GM12801 (cell line): ENCODE data around the gene DOCK1.

ENCODE experiments used
- TF ChIP-seq, protein P1 (sequence below): IDR thresholded peaks from one replicate; pipeline ENCODE4 v1.5.1; 2011; ENCODE audit warnings: control low read depth; ENCODE audit not compliant: insufficient read length; ENCODE audit errors: extremely low read depth

The DOCK1 gene

DNA sequence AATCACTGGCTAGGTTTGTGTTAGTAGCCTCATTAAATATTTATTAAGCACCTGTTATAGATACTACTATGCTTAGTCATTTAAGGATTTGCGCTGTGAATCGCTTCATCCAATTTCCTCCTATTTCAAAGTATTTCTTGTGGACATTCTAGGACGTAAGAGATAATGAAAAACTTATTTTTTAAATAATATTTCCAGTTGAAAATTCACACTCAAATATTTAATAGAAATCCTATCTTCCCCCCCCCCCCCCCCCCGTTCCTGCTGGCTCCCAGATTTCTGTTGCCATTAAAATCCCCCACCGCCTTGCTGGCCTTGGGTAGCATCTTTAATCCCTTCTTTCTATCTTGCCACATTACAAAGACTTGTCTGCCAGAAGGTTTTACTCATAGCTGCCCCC is 285.2 kb downstream of the DOCK1 start:
- TF ChIP-seq, protein P1, sequence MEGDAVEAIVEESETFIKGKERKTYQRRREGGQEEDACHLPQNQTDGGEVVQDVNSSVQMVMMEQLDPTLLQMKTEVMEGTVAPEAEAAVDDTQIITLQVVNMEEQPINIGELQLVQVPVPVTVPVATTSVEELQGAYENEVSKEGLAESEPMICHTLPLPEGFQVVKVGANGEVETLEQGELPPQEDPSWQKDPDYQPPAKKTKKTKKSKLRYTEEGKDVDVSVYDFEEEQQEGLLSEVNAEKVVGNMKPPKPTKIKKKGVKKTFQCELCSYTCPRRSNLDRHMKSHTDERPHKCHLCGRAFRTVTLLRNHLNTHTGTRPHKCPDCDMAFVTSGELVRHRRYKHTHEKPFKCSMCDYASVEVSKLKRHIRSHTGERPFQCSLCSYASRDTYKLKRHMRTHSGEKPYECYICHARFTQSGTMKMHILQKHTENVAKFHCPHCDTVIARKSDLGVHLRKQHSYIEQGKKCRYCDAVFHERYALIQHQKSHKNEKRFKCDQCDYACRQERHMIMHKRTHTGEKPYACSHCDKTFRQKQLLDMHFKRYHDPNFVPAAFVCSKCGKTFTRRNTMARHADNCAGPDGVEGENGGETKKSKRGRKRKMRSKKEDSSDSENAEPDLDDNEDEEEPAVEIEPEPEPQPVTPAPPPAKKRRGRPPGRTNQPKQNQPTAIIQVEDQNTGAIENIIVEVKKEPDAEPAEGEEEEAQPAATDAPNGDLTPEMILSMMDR = no peak

DNA sequence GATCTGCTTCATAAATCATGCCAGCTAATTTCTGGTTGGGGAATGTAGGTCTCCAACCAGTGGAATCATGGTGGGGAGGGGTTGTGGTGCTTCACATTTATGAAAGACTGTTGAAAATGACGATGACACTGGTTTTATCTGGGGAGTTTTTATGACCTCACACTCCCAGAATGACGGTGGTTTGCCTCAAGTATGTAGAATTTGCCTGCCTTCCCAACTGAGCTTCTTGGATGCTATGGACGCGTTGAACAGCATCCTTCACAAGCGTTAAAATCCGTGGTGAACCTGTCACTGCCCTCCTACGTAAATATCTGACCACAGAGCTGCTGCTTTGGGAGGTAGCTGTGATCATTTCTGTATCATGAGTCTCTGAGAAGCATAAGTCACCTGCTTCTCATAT is 287.9 kb downstream of the DOCK1 start:
- TF ChIP-seq, protein P1 = no peak

DNA sequence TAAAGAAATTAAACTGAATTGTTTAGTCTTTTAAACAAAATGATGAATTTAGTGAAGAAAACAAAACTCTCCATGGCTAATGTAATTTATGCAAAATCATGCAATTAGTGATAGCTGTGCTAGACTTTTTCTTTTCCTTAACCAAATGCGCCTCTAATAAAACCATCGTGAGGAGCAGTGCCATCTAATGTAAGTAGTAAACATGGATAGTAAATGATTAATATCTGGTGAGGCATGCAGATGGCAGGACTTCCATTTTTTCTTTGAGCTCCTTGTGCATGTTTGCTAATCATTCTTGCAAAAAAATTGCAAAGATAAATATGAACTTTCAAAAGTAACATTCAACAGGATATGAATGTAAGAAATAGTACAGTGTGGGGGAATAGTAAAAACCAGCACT is 288.9 kb downstream of the DOCK1 start:
- TF ChIP-seq, protein P1 = no peak

DNA sequence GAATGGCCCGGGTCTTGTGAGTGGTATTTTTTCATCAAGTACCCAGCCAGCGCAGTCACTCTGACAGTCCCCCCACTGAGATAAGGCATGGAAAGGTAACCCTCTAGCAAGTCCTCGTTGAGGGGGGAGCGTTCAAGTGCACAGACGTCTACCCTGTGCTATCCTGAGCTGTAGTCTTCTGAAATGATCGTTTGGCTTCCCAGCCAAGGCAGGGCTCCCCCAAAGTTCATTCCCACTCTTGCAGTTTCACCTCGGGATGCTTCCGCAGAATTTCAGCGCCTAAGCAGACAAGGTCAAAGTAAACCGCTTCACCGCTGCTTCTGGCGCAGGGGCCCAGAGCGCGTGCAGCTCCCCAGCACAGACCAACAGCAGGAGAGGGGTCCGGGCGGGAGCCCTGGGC is 289.4 kb downstream of the DOCK1 start:
- TF ChIP-seq, protein P1 = no peak

DNA sequence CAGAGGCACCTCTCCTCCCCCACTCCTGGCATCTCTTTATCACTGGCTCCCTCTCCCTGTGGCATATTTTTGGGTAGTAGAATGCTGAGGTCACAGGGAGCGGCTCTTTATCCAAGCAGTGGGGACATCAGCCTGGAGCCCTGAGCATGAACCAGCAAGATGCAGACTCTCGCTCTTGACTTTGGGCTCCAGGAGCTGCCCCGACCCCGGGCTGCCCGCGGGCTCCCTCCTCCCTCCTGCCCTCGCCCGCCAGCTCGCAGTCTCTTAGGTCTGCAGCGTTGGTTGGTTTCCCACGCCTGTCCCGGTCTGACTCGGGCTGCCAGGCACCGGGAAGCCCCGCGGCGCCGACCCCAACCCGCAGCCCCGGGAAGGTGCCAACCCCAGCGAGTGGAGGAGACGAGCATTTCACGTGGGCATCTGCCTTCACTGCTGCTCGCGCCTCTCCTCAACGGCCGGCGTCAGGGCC is 289.8 kb downstream of the DOCK1 start:
- TF ChIP-seq, protein P1 = no peak

DNA sequence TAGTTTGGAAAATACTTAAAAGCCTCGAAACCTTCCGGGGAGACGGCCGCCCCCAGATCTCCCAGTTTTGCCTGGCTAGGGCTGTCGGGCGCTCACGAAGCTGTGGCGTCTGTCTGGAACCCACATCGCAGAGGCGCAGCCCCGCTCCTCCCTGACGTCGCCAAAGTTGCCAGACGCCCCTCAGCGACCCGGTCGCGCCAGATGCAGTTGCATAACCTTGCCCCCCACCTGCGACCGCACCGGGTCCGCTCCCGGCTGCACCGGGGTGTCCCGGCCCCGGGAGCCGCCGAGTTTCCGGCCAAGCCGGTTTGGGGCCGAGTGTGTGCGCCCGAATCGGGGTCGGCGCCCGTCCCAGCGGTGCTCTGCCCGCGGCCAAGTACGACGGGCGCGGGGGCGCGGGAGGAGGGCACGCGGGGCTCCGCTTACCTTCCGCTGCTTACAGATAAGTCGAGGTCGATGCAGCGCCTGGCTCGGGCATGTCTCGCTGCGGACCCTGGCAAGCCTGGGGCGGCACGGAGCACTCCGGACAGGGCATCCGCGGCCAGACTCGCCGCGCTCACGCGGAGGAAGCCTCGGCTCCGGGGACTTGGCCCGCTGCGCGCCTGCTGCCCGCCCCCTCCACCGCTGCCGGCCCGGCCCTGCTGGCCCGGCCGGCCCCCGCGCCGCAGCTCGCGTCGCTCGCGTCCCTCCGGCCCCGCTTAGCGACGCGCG is 290.5 kb downstream of the DOCK1 start:
- TF ChIP-seq, protein P1 = no peak

DNA sequence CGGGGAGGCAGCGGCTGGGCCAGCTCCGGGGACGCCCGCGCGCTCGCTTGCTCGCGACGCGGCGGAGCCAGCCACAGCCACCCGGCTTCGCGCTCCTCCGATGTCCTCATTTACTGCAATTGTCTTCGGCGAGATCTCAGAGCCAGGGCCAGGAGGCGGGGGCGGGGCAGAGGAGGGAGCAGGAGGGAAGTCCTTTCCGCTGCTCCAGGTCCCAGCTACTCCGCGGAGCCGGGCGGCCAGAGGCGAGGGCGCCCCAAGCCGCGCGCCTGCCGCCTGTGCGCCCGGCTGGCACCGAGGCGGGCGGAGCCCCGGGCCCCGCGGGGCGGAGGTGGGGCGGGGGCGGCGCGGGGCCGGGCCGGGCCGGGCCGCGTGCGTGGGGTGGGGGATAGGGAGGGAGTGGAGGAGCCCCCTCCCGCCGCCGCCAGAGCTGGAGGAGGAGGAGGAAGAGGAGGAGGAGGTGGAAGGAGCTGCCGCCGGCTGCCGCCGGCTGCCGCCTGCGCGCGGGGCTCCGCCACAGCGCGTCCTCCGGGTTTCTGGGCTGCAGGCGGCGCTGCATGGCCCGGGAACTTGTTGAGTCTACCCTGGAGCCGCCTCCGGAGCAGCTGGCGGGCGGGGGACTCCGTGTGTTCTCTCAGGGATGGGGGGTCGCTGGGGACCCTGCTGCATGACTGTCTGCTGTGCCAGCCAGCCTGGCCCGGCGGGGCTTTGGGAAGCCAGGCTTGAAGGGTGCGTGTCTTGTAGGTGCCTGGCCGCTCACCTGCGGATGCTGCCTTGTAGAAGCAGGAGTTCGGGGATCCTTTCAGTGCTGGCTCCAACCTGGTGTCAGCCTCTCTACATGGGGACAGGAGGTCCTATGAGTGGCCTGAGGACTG is 291.3 kb downstream of the DOCK1 start, which contains the start of gene INSYN2A:
INSYN2A (minus strand) TSS at position 310 of the 872 bp plus-strand sequence. CDS start 20,196 bp downstream, outside the sequence.
- TF ChIP-seq, protein P1 = no peak
